Measurements from ENCODE around the gene INPP5A.

Gene INPP5A

GRCh38 chr10:132516771-132517725 is 20.5 kb upstream of the INPP5A start:
- Histone ChIP-seq H3K27ac (ENCODE audit: insufficient read depth in 1 of 2, low read depth in 1 of 2, low read length in 2 of 2, poor library complexity in 1 of 2, severe bottlenecking in 2 of 2) (no peak overlapping the region), H3K27me3 (replicated peaks in 2 of 5; ENCODE audit: control insufficient read depth in 4 of 5, insufficient read depth in 5 of 5, low read length in 4 of 5) (no peaks in the 10 kb centered on the region), H3K9me3 (ENCODE audit: control extremely low read depth in 1 of 5, control insufficient read depth in 4 of 5, insufficient read depth in 2 of 5, low read depth in 1 of 5, low read length in 4 of 5) (peaks cover 0 to 4% (median 0%) of the 10 kb centered on the region in 5 experiments), H3K4me1 (ENCODE audit: control extremely low read depth in 1 of 4, control insufficient read depth in 4 of 4, insufficient read depth in 4 of 4, low read length in 3 of 4) (peaks cover 3 to 46% (median 46%) of the 10 kb centered on the region in 4 experiments), H3K36me3 (ENCODE audit: control insufficient read depth in 4 of 4, insufficient read depth in 4 of 4, low read length in 3 of 4) (no peaks in the 10 kb centered on the region), H3K4me3 (ENCODE audit: control insufficient read depth in 1 of 7, extremely low read depth in 1 of 7, insufficient read depth in 4 of 7, low read depth in 2 of 7, low read length in 6 of 7) (no peak overlapping the region)
- POLR2A ChIA-PET = no interaction called here
- CTCF ChIA-PET = interaction anchor here (1.2 kb wide), 1 partner anchor 85 kb away, joined by 3 read pairs; no protein-coding TSS in a partner anchor
- 66% methylated on average over 34 of the region's 37 CpGs for WGBS (ENCODE audit: insufficient coverage)
- DNase-seq = no peak

- ChIA-PET POLR2A (no interaction called here), CTCF (interaction anchor here (1.2 kb wide), 2 partner anchors 22 to 86 kb away, joined by 3 read pairs; no protein-coding TSS in a partner anchor)
- Histone ChIP-seq H3K4me3 (ENCODE audit: control insufficient read depth in 1 of 7, extremely low read depth in 1 of 7, insufficient read depth in 4 of 7, low read depth in 2 of 7, low read length in 6 of 7) (peak overlapping the region in 1 of 7 experiments; percentile 10), H3K27ac (ENCODE audit: insufficient read depth in 1 of 2, low read depth in 1 of 2, low read length in 2 of 2, poor library complexity in 1 of 2, severe bottlenecking in 2 of 2) (no peak overlapping the region), H3K9me3 (ENCODE audit: control extremely low read depth in 1 of 5, control insufficient read depth in 4 of 5, insufficient read depth in 2 of 5, low read depth in 1 of 5, low read length in 4 of 5) (no peaks in the 10 kb centered on the region), H3K4me1 (ENCODE audit: control extremely low read depth in 1 of 4, control insufficient read depth in 4 of 4, insufficient read depth in 4 of 4, low read length in 3 of 4) (peaks cover 3 to 46% (median 46%) of the 10 kb centered on the region in 4 experiments), H3K27me3 (replicated peaks in 2 of 5; ENCODE audit: control insufficient read depth in 4 of 5, insufficient read depth in 5 of 5, low read length in 4 of 5) (no peaks in the 10 kb centered on the region), H3K36me3 (ENCODE audit: control insufficient read depth in 4 of 4, insufficient read depth in 4 of 4, low read length in 3 of 4) (no peaks in the 10 kb centered on the region)
- WGBS (ENCODE audit: insufficient coverage) = 67% methylated on average over 4 of the region's 16 CpGs
- no peak for DNase-seq
Observed at GRCh38 chr10:132517951-132518521, 19.6 kb upstream of the INPP5A start.

GRCh38 chr10:132518572-132519381 is 18.8 kb upstream of the INPP5A start:
- no peaks in the 10 kb centered on the region for H3K36me3 ChIP-seq (ENCODE audit: control insufficient read depth in 4 of 4, insufficient read depth in 4 of 4, low read length in 3 of 4)
- H3K27me3 ChIP-seq (replicated peaks in 2 of 5; ENCODE audit: control insufficient read depth in 4 of 5, insufficient read depth in 5 of 5, low read length in 4 of 5) = no peaks in the 10 kb centered on the region
- CTCF ChIA-PET = interaction anchor here (1.2 kb wide), 2 partner anchors 21 to 87 kb away, joined by 3 read pairs; no protein-coding TSS in a partner anchor
- H3K4me1 ChIP-seq (ENCODE audit: control extremely low read depth in 1 of 4, control insufficient read depth in 4 of 4, insufficient read depth in 4 of 4, low read length in 3 of 4) = peaks cover 3 to 46% (median 46%) of the 10 kb centered on the region in 4 experiments
- WGBS (ENCODE audit: insufficient coverage) = 73% methylated on average over 29 of the region's 29 CpGs
- DNase-seq = peak in 1 of 3 donors; percentile 20
- H3K27ac ChIP-seq (ENCODE audit: insufficient read depth in 1 of 2, low read depth in 1 of 2, low read length in 2 of 2, poor library complexity in 1 of 2, severe bottlenecking in 2 of 2) = no peak overlapping the region
- POLR2A ChIA-PET = no interaction called here
- H3K9me3 ChIP-seq (ENCODE audit: control extremely low read depth in 1 of 5, control insufficient read depth in 4 of 5, insufficient read depth in 2 of 5, low read depth in 1 of 5, low read length in 4 of 5) = no peaks in the 10 kb centered on the region
- peak overlapping the region in 1 of 7 experiments; percentile 10 for H3K4me3 ChIP-seq (ENCODE audit: control insufficient read depth in 1 of 7, extremely low read depth in 1 of 7, insufficient read depth in 4 of 7, low read depth in 2 of 7, low read length in 6 of 7)

GRCh38 chr10:132519382-132520176 is 18.0 kb upstream of the INPP5A start:
- H3K36me3 ChIP-seq (ENCODE audit: control insufficient read depth in 4 of 4, insufficient read depth in 4 of 4, low read length in 3 of 4) = no peaks in the 10 kb centered on the region
- H3K4me1 ChIP-seq (ENCODE audit: control extremely low read depth in 1 of 4, control insufficient read depth in 4 of 4, insufficient read depth in 4 of 4, low read length in 3 of 4) = peaks cover 3 to 44% (median 42%) of the 10 kb centered on the region in 4 experiments
- no peak for DNase-seq
- no peaks in the 10 kb centered on the region for H3K9me3 ChIP-seq (ENCODE audit: control extremely low read depth in 1 of 5, control insufficient read depth in 4 of 5, insufficient read depth in 2 of 5, low read depth in 1 of 5, low read length in 4 of 5)
- ChIA-PET POLR2A (no interaction called here), CTCF (interaction anchor here (1.3 kb wide), 1 partner anchor 12 kb away, joined by 3 read pairs; no protein-coding TSS in a partner anchor)
- H3K27me3 ChIP-seq (replicated peaks in 2 of 5; ENCODE audit: control insufficient read depth in 4 of 5, insufficient read depth in 5 of 5, low read length in 4 of 5) = no peaks in the 10 kb centered on the region
- no peak overlapping the region for H3K4me3 ChIP-seq (ENCODE audit: control insufficient read depth in 1 of 7, extremely low read depth in 1 of 7, insufficient read depth in 4 of 7, low read depth in 2 of 7, low read length in 6 of 7)
- H3K27ac ChIP-seq (ENCODE audit: insufficient read depth in 1 of 2, low read depth in 1 of 2, low read length in 2 of 2, poor library complexity in 1 of 2, severe bottlenecking in 2 of 2) = no peak overlapping the region
- 93% methylated on average over 29 of the region's 30 CpGs for WGBS (ENCODE audit: insufficient coverage)

GRCh38 chr10:132520177-132520811 is 17.3 kb upstream of the INPP5A start:
- H3K4me3 ChIP-seq (ENCODE audit: control insufficient read depth in 1 of 7, extremely low read depth in 1 of 7, insufficient read depth in 4 of 7, low read depth in 2 of 7, low read length in 6 of 7) = no peak overlapping the region
- peaks cover 2 to 37% (median 35%) of the 10 kb centered on the region in 4 experiments for H3K4me1 ChIP-seq (ENCODE audit: control extremely low read depth in 1 of 4, control insufficient read depth in 4 of 4, insufficient read depth in 4 of 4, low read length in 3 of 4)
- H3K27me3 ChIP-seq (replicated peaks in 2 of 5; ENCODE audit: control insufficient read depth in 4 of 5, insufficient read depth in 5 of 5, low read length in 4 of 5) = no peaks in the 10 kb centered on the region
- CTCF ChIA-PET = interaction anchor here (1.3 to 2.0 kb wide), 3 partner anchors 12 to 31 kb away, joined by 3 to 7 read pairs (median 3); no protein-coding TSS in a partner anchor
- H3K27ac ChIP-seq (ENCODE audit: insufficient read depth in 1 of 2, low read depth in 1 of 2, low read length in 2 of 2, poor library complexity in 1 of 2, severe bottlenecking in 2 of 2) = no peak overlapping the region
- WGBS (ENCODE audit: insufficient coverage) = 96% methylated on average over 16 of the region's 17 CpGs
- H3K9me3 ChIP-seq (ENCODE audit: control extremely low read depth in 1 of 5, control insufficient read depth in 4 of 5, insufficient read depth in 2 of 5, low read depth in 1 of 5, low read length in 4 of 5) = no peaks in the 10 kb centered on the region
- no peaks in the 10 kb centered on the region for H3K36me3 ChIP-seq (ENCODE audit: control insufficient read depth in 4 of 4, insufficient read depth in 4 of 4, low read length in 3 of 4)
- POLR2A ChIA-PET = no interaction called here
- no peak for DNase-seq

- Histone ChIP-seq H3K4me1 (ENCODE audit: control extremely low read depth in 1 of 4, control insufficient read depth in 4 of 4, insufficient read depth in 4 of 4, low read length in 3 of 4) (peaks cover 0 to 30% (median 27%) of the 10 kb centered on the region in 4 experiments), H3K27me3 (replicated peaks in 2 of 5; ENCODE audit: control insufficient read depth in 4 of 5, insufficient read depth in 5 of 5, low read length in 4 of 5) (no peaks in the 10 kb centered on the region), H3K27ac (ENCODE audit: insufficient read depth in 1 of 2, low read depth in 1 of 2, low read length in 2 of 2, poor library complexity in 1 of 2, severe bottlenecking in 2 of 2) (no peak overlapping the region), H3K4me3 (ENCODE audit: control insufficient read depth in 1 of 7, extremely low read depth in 1 of 7, insufficient read depth in 4 of 7, low read depth in 2 of 7, low read length in 6 of 7) (no peak overlapping the region), H3K36me3 (ENCODE audit: control insufficient read depth in 4 of 4, insufficient read depth in 4 of 4, low read length in 3 of 4) (no peaks in the 10 kb centered on the region), H3K9me3 (ENCODE audit: control extremely low read depth in 1 of 5, control insufficient read depth in 4 of 5, insufficient read depth in 2 of 5, low read depth in 1 of 5, low read length in 4 of 5) (no peaks in the 10 kb centered on the region)
- WGBS (ENCODE audit: insufficient coverage) = 96% methylated on average over 11 of the region's 14 CpGs
- DNase-seq = no peak
- ChIA-PET CTCF (interaction anchor here (0.6 to 2.0 kb wide), 7 partner anchors 11 to 747 kb away, joined by 3 to 7 read pairs (median 3); no protein-coding TSS in a partner anchor), POLR2A (no interaction called here)
Observed at GRCh38 chr10:132521041-132521465, 16.5 kb upstream of the INPP5A start.

Measured in common myeloid progenitor, CD34-positive (primary cell).